OCI-M2 (cell line): ENCODE measurements around the gene TENM4.

Source experiments
- DNase-seq: peaks from one replicate; lab custom pipeline; 2025; ENCODE audit not compliant: unreplicated experiment; lab: John Stamatoyannopoulos, UW

The TENM4 gene

DNA sequence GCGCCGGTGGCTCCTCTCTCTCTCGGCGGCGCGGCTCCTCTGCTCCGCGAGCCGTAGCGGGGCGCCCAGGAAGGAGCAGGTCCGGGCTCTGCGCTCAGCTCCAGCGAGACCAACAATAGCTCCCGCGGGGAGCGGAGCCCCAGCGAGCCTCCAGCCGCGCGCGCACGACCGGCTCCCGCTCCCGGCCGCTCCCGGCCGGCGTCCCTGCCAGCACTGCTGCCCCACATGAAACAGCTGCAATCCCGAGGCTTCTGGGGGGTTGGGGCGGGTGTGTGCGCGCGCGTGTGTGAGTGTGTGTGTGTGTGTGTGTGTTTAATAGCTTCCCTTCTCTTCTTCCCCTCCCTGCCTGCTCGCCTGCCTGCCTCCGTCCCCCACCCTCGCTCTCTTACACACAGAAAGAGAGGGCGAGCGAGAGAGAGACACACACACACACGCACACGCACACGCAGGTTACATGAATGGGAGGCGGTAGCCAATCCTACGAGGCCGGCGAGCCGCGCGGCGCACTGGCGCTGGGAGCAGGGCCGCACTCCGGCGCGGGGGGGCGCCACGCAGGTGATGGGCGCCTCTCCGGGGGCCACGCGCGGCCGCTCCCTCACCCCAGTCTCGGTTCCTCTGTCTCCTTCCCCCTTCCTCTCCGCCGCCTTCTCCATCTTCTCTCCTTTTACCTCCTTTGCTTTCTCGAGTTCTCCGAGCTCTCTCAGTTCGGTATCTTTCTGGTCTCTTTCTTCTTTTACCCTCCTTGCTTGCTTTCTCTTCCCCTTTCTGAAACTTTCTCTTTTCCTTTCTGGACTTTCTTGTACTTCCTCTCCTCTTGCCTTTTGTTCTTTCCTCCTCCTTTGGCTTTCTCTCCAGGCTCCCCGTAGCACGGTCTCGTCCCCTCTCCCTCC is at the start of gene TENM4:
Gene TENM4 (minus strand): TSS at position 460 of the 890 bp plus-strand sequence. CDS start 371,086 bp downstream, outside the sequence.
- DNase-seq, result no peak

DNA sequence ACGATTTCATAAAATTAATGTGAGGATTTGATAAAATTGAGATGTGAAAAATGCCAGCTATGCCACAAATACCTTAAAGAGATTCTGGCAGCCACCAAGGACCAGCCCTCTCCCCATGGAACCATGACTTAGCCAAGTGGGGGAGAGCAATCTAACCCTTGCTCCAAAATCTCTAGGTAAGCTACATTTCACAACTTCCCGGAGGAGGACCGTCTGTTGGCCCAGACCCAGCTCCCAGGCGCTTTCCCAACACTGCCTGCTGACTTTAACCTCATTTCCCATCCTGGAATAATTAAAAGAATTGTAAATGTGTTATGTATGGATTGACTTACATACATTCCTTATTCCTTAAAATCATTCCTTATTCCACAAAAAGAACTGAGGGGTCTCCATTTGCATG is 47.5 kb upstream of the TENM4 start:
- DNase-seq, result no peak

DNA sequence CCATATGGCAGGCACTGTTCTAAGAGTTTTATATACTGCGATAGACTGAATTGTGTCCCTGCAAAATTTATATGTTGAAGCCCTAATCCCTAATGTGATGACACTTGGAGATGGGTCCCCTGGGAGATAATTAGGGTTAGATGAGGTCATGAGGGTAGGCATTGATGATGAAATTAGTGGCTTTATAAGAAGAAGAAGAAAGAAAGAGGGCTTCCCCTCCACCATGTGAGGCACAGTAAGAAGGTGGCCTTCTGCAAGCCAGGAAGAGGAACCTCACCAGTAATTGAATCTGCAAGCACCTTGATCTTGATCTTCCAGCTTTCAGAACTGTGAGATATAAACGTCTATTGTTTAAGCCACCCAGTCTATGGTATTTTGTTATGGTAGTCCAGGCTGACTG is 46.6 kb upstream of the TENM4 start:
- DNase-seq, result no peak

DNA sequence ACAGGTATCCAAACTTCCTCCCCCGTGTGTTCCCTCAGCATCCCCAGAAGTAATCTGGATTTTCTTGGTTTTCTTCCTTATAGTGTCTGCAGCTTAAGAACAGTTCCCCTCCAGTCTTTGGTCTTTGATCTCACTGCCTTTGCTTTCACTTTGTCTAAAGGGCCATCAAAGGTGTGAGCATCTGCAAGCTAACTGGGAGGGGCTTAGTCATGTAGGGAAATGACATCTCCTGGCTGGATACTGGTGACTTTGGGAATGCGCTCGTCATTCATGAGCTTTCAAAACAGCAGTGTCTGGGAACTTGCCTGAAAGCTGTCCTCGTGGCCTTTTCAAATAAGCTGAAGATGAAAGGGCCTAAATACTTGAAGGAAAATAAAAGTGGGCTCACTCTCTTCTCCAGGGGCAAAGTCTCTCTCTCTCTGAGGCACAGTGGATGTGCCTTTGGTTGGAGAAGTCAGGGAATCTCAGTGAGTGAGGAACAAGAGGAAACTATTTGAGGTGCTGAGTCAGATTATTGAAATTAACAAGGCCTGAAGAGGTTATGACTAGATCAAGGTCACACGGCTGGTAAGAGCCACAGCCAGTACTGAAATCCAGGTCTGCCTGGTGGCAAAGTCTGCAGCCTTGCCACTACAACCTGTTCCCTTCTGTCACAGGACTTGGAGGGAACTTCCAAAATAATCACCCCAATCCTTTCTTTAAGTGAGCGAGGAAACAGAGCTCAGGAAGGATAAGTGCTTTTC is 45.6 kb upstream of the TENM4 start:
- DNase-seq, result no peak

DNA sequence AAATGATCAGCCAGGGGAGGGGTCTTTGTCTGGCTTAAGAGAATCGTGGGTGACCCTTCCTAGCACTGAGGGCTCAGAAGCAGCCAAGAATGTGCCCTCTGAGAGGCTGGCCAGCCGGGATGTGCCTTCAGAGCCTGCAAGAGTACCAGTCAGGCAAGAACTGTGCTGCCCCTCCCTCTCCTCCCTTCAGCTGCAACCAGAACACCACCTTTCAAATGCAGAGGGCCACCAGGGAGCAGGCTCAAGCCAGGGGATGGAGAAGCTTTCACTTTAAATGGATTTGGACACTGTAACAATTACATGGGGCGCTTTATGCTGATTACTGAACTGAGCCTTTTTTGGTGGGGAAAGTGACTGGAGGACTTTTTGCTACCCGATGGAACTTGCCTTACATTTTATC is 44.9 kb upstream of the TENM4 start:
- no peak for DNase-seq

DNA sequence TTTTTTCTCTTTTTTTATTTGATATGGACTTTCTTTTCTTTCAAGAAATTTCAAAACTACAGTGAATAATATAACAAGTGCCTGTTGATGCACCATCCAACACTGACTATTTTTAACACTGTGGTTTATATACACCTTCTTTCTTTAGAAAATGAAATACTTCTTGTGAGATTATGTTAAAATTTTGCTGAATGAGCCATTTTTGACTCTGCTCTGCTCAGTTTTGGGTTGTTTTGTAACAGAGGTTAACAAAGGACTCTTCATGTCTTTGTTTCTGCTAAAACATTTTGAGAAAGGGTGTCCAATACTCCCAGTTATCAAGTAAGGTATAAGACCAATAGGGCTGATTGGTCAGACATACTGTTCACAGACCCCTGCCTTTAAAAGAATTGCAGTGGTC is 44.0 kb upstream of the TENM4 start:
- DNase-seq, result no peak

DNA sequence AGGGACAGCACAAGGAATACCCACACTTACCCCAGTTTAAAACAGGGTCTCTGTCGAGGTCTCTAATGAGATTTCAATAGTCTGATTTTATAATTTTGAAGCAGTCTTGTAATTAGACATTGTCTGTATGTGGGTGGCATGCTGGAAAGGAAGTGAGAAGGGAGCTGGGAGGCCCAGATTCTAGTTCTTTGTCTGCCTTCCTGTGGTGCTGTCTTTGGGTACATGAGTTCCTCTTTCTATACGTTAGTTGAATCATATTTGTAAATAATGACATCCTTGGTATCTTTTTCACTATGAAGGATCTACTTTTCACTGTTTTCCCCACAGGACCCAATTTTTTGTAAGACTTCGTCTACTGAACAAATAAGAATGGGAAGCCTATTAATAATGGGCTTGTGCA is 42.0 kb upstream of the TENM4 start:
- DNase-seq, result no peak

DNA sequence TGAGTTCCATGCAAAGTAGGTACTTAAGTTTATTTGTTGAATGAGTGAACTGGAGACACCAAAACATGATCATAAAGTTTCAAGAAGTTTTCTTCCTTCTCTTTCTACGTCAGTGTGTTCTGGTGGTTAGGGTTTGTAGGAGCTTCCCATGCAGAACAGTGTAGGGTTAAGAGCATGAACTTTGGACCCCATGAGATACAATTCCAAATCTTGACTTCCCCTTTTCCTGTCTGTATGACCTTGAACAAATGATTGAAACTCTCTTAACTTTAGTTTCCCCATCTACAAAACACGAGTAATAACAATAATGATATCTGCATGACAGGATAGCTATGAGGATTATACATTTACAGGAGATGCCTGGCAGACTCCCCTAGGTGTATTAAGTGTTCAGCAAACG is 41.0 kb upstream of the TENM4 start:
- no peak for DNase-seq

DNA sequence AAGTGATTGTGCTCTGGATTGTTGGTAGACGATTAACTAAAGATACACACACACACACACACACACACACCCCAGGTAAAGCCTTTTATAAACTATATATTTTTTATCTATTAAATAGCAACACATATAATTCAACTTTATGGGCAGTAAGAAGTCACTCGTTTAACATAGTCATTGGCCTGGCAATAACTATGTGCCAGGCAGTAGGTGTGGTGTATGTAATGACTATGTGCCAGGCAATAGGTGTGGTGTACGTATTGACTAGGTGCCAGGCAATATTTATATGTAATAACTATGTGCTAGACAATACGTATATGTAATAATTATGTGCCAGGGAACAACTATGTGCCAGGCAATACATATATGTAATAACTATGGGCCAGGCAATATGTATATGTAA is 40.0 kb upstream of the TENM4 start:
- DNase-seq, result no peak

DNA sequence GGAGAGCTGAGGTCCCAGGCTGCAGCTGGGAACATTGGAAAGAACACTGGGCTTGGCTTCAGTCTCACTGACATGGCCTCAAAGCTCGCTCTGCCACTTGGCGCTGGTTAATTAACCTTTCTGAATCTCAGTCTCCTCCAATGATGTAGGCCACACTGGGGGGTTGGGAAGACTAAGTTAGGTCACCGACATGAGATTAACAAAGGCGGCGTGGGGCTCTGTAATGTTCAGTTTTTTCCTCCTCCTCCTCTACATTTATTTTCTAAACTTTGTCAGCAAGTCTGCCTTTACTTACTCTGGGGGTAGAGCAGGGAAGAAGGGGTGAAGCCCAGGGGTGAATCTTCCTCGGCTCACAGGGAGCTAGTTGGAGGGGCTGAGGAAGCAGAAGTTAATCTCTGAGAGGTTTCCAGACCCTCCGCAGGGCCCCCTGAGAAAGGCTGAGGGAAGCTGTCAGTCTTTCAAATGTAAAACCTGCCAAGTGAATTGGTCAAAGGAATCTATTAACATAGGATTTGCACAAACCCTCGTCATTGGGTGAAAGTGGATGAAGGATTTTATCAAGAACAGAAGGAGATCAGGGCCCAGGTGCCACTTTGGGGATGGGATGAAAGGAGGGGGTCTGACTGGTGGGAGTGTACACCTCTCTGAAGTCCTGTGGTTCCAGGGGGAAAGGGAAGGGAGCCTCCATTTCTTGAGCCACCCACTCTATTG is 32.1 kb upstream of the TENM4 start:
- DNase-seq, result no peak

DNA sequence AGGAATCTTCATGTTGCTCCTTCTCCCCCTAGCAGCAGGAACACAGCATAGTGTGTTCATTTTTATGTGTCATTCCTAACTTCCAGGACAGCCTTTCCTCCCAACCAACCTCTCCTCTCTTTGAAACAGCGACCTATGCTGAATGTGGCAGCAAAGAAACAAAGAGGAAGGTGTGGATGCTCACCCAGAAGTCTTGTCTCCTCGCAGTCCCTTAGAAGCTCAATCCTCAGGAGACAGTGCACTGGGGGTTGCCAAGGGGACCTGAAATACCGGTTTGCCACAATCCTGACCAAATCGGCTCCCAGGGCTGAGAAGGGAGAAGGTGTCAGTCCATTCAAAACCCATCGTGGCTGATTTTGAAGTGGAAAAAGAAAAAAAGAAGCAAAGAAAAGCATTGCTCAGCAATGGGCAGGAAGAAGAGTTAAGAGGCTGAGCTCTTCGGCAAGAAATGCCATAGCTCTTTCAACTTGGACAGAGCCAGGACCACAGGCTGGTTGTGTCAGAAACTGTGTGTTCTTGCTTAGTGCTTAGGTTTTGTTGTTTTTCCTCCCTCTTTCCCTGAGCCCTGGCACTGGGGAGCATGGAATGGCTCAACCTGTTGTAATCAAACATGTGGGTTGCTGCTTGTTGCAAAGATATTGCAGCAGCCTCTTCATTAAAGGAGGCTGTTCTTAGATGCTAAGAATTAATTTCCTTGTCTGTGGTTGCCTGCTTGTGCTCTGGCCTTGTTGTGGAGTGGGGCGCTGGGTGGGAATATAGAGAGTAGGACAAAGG is 30.4 kb upstream of the TENM4 start:
- no peak for DNase-seq

DNA sequence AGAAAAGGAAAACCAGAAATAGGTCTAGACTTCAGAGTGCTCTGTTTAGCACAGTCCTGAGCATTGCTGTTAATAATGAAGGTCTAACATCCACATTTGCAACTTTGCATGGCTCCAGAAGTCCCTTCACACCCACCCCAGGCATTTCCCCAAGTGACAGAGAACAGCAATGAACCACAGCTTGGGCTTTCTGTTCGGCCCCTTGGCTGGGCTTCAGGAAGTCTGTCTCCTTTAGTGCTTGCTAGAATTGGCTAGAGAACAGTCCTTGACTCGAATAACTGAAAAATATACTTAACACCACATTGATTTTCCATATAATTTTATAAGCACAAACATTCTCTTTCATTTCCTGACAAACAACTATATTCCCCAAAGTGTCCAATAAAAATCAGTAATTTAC is 29.3 kb upstream of the TENM4 start:
- no peak for DNase-seq

DNA sequence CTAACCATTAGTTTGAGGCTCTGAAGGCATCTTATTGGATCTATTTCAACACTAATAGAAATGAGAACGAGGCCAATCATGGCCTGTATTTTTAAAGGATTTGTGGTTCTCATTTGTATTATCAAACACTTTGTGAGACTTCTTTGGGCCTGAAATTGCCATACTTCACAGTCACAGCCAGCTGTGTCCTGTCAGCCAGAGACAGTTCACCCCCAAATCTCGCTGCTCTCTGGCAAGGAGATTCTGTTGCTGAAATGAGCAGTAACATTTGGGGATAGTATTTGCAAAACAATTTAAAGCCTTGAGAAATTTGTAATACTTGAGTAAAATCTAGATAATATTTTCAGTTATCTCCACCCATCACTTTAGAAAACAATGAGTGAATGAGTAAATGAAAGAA is 26.9 kb upstream of the TENM4 start:
- no peak for DNase-seq

DNA sequence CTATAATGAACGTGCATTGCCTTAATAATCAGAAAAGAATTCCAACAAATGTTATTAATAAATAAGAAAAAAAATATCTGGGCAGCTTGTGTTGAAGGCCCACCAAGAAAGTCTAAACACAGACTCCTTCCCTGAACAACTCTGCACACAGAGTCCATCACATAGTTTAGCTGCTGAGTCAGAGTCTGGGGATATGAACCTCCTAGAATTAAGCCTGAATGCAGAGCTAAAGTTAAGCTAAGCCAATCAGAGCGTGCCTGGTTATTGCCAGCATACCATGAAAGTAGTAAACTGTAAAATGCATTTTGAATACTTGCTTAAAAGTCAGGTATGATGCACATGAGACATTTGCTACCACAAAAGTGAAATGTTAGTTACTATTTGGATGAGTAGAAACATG is 25.6 kb upstream of the TENM4 start:
- no peak for DNase-seq

DNA sequence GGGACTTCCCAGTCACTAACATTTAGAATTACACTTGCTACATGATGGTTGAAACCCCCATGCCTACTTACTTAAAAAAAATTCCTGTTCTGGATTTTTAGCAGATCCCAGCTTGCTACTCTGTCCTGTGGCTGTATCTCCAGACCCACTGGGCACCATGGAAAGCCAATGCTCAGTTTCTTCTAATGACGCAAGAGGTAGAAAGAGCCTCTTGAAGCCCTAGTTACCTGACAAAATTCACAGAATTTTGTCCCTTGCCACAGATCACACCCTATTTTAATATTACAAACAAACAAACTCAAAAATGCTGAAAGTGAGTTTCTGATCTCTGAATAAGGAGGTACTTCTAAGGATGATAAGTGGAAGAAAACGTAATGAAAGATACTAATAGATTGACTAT is 24.3 kb upstream of the TENM4 start:
- no peak for DNase-seq

DNA sequence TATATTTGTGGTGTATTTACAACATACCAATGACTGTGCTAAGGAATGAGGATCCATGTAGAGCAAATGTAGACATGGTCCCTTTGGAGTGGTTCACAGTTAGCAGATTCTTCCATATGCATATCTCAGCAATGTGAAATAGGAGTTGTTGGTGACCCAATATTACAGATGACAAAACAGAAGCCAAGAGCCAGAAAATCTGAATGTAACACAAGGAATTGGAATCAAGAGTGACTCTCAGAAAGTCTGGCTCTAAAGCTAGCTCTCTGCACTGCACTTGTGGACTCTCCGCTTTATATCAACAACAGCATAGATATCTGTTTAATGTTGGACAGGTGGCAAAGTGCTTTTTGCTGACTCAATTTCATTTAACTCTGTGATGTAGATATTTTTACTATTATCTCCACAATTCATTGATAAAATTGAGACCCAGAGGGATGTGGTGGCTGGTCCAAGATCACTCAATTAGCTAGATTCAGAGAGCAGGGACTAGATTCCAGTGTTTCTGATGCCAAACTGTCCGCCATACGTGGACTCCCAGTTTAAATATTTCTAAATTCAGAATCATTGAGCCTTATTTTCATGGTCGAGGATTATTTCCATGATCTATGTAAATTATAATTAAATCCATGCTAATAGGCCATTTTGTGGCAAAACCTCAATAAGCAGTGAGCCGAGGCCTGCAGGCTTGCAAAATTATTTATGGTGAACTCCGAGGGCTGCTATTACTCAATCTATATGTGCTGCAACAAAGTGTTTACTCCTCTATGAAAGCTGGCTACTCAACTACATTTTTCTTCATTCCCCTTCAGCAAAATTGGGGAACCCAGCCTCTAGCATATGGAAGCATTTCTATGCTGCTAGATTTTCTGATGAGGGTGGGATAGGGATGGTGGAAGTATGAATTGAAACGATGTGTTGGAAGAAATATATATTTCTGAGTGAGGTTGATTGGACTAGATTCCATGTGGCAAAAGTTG is 21.1 kb upstream of the TENM4 start:
- no peak for DNase-seq

DNA sequence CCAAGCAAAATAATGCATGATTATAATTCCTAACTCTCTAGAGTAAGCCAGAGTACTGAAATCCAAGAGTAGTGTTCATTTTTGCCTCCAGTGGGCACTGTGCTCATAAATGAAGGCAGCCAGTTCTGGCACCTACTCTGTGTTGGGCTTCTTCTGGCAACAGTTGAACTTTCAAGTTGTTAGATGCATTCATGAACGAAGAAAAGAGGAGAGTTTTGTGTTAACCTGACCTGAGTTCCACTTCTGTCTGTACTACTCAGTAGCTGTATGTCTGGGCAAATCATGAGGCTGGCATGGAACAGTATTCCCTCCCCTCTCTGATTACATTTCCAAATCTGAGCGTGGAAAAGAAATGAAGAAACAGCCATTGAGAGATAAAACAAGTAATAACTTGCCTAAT is 20.3 kb upstream of the TENM4 start:
- DNase-seq, result no peak

DNA sequence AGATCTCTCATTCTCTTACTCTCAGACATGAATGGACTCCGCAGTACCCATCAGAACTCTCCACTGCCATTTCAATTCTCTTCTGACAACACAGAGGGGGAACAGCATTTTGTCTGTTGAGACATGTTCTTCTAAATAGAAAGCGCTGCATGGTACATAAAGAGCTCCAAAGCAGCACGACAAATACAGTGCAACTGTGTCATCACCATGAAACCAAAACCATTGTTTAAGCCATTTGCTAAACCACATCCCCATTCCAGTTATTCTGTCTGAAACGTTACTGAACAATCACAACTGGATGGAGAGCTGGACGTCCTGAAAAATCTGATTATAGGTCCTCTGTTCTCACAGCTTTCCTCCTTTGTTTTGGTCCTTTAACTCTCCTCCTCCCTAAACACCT is 17.9 kb upstream of the TENM4 start:
- no peak for DNase-seq

DNA sequence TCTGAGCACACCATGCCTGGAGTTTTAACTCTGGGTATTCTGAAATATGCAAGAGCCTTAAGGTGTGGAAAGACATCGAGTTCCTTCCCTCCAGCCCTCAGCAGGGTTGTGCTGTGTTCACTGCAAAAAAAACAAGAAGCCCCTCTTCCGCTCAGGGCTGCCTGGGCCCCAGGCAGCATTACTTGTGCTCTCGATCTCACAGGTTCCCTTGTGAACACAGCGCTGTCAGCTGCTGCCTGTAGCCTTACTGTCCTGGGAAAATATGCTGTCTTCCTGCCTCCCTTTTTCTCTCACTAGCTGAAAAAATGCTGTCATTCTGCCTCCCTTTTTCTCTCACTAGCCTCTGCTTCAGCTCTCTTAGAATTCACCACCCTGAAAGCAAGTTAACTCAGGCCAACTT is 15.7 kb upstream of the TENM4 start:
- no peak for DNase-seq

DNA sequence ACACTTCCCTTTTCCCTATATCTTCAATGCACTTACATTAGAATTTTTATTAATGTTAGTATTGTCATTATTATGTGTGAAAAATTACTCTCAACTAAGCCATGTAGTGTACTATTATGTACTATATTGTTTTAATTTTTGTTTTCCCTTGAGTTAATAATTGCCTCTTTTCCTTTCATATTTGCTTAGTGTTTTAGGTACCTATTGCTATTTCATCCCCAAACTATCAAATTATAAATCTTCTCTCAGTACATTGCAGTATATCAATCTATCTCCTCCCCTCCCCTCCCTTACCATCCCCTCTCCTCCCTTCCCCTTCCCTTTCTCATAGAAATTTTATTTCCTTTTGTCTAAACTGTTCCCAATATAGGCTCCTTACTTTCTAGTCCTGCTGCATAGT is 12.8 kb upstream of the TENM4 start:
- no peak for DNase-seq
